Right ventricle myocardium inferior (tissue), 1 donor: ENCODE measurements around the gene OTUB1. TPM values are rescaled to one million over a fixed set of nuclear protein-coding genes. Genes with fewer than 3 reads are reported as not detected.
"Not testable (repeated sequence)": the region's sequence is repeated elsewhere in the genome, so short reads cannot be mapped to it uniquely, and the experiment has no call there.

Source experiments
- ATAC-seq: fragments of 200-7000 bp; cut with Tn5 transposase; one replicate; pipeline ENCODE4 v1.9.1; 2020; ENCODE audit warnings: mild to moderate bottlenecking, moderate library complexity
- DNase-seq: peaks from one replicate; pipeline ENCODE4 v3.0.0; 2021; ENCODE audit errors: missing footprints
- intact Hi-C: fragments of 100-400 bp; cut with DNase I; formaldehyde crosslinking; loops from one replicate; pipeline ENCODE4 v1.11.0; 2022
- total RNA-seq: library from RNA; stranded (reverse); fragmentation: NEBNext Ultra II Directional; extraction: Animal tissue kit (Norgen Biotek cat#: 25700); gene quantifications from one replicate; pipeline ENCODE4 v1.2.1, GENCODE V29; 2021
- donor health status: DM: no; HTN: yes; CAD: no; lungs with severe emphysema.

OTUB1 gene
- total RNA-seq, 1 donor from 2014 or later: 55.6 TPM

DNA sequence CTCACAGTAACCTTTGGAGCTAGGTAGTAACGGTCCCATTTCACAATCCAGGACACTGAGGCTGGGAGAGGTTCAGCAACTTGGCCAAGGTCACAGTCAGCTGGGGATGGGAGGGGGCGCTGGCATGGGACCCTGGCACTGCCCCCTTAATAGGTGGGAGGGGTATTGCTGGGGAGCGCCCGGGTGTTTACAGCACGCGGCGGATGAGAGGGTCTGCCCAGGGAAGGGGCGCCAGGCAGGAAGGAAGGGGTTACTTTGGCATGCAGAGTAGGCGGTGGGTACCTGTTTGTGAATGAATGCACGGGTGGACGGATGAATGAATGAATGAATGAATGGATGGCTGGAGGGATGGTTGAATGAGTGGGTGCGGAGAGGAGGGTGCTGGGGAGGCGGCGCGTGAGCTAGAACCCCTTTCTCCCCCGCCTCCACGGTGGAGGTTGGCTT is 48.9 kb downstream of the OTUB1 start:
- no peak for DNase-seq
- ATAC-seq: no peak
- intact Hi-C loops: no loop called here

DNA sequence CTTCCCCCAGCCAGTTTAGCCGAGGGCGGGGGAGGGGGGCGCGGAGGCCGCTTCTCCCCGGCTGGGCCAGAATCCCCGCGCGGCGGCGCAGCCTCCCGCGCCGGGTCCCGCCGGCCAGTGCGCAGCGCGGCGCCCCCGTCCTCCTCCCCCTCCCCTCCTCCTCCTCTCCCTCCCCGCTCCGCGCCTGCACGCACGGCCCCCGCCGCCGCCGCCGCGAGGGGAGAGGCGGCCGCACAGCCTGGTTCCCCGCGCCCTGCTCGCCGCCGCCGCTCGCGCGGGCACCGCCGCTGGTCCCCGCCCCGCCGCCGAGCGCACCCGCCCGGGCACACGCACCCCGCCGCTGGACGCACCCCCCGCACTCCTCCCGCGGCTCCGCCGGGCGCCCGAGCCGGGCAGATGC is 49.3 kb downstream of the OTUB1 start, which contains the start of gene FLRT1:
Gene FLRT1, plus strand, starts transcription at position 356 of the 400 bp plus-strand sequence. CDS start 80,337 bp downstream, outside the sequence.
- no peak for ATAC-seq
- intact Hi-C loops: no loop called here

DNA sequence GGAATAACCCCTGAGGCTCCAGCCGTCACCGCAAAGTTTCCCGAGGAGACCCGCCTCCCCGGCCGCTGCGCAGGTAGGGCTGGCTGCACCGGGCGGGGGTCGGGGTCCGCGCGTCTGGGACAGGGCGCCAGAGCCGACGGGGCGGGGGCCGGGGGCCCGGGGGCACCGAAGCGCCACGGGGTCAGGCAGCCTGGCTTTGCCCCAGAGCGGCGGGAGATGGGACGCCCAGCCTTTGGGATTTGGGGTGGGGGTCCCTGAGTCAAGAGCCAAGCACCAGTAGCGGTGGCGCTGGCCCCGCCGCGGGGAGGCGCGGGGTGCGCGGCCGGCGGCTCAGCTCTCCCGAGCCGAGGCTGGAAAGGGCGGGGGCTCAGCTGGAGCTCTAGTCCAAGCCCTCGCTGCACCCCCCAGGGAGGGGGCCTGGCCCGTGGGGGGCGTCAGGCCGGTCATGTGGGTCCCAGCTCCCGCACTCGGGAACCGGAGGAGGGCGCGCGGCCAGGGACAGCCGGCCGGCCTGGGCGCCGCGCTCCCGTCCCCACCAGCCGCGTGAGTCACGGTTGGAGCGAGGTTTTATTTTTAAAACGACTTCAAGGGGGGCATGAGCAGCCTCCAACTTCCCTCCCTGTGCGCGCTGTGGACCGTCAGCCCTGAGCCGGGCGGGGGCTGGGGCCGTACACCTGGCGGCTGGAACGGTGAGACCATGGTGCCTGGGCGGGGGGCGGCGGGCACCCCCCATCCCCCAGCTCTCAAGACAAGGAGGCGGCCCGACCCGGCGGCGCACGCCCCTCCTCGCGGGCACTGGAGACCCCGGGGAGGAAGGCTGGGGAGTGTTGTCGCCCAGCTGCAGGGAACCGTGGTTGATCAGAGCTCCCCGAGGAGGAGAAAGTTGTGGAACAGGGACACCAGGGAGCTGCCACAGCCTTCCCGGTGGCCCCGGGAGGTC is 50.1 kb downstream of the OTUB1 start:
- intact Hi-C loops: no loop called here
- no peak for DNase-seq
- ATAC-seq: peak; percentile 69

More for the DNA sequence above, 49.3 kb downstream of the OTUB1 start, which contains the start of gene FLRT1:
- no peak for DNase-seq

DNA sequence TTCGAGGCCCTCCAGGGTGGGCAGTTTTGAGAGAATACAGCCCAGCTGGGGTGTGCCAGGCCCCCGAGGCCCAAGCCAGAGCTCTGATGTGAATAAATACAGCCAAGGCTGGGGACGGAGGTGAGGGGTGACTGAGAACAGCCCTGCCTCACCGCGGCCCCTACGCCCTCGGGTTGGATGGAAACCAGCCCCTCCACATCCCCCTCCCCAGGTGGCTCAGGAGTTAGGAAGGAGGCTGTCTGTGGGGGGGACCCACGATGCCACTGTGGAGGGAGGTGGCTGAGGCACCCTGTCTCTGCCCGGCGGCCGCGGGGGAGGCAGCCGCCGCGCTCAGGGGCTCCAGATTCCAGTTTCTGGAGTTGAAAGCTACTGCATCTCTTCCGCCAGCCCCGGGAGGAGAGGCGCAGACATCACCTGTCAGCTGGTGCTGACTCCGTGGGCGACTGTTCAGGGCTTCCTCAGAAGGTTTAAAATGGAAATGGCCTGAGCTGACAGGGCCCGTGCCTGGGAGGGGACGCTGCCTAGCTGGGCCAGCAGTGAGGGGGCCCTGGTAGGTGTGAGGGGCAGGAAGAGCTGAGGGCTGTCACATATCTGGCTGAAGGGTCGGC is 50.9 kb downstream of the OTUB1 start:
- no peak for ATAC-seq
- DNase-seq: no peak
- intact Hi-C loops: no loop called here

DNA sequence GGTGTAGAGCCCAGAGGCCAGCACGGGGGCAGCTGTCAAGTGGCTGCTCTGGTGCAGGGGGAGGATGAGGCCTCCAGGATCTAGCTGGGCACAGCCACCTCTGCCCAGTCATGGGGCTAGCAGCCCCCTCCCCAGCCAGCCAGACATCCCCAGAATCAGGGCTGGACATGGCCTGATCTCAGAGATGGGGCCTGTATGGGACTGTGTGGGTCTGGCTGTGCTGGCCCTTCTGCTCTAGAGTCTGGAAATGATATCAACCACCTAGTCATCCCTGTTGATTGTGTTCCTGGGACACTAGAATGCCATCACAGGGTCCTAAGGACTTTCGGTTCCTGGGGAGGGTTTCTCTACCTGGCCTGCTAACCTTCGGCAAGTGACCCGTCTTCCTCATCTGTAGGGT is 52.3 kb downstream of the OTUB1 start:
- ATAC-seq (no peak), DNase-seq (no peak)
- intact Hi-C loops: no loop called here

DNA sequence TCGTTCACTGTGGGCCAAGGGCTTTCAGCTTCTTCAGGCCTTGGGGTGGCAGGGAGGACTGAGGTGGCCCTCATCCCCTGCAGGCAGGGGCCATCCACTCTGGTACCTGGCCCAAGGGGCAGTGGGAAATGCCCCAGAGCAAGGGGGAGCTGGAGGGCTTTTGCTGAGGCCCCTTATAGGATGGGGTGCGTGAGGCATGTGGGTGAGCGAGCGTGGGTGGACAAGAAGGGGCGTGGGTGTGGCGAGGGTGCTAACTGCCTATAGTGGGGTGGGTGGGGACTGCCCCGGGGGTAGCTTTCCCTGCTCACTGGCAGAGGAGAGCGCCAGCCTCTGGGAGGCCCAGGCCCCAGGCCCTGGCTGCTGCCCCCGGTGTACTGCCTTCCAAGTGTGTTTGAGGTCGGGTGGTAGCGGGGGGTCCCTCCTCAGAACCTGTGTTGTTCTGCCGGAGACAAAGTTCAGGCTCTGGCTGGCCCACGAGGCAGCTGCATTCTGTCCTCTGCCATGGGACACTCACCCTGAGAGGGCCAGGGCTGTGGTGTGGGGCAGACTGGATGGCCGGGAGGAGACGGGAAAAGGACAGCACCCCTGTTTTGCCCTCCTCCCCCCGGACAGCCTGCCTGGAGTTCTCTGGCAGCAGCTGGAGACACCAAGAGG is 52.9 kb downstream of the OTUB1 start:
- ATAC-seq (no peak), DNase-seq (no peak)
- intact Hi-C loops: no loop called here

DNA sequence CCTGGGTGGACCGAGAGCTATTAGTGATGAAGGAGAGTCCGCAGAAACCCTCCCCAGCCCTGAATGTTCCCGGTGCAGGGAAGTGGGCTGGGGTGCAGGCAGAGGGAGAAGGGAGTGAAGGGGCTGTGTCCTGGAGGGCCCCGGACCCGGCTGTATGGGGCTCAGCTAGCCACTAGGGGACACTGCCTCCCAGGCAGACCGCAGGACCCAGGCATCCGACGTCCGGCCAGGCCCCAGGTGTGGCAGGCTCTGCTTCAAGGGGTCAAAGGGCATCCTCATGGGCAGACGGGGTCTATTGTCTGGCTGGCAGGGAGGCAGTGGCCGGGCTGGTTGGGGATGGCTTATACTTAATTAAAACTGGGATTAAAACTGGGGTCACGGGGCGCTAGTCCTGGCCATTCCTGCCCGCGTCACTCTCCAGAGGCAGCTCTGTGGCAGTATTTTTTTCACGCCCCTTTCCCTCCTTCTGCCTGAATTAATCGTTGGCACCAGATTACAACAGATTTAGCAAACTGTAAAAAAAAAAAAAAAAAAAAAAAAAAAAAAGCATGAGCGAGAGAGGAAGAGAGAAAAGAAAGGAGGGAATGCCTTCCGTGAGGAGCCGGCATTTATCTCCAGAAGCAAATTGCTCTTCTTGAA is 54.6 kb downstream of the OTUB1 start:
- DNase-seq (no peak), ATAC-seq (no peak)
- intact Hi-C loops: no loop called here

DNA sequence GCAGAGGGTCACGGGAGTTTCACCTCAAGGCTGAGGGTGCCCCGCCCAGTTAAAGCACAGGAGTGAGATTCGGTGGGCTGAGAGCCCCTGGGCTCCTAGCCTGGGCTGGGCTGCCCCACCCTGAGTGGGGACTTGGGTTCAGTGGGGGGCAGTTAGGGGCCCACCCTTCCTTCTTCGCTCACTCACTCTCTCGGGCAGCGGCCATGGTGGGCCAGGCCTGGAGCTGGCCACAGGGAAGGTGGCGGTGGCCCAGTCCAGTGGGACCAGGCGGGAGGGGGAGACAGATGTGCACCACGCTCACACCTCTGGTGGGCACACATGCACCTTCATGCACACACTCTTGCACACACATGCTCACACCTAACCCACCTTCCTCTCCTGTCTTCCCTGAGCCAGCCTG is 55.6 kb downstream of the OTUB1 start:
- ATAC-seq: no peak
- intact Hi-C loops: no loop called here
- no peak for DNase-seq

DNA sequence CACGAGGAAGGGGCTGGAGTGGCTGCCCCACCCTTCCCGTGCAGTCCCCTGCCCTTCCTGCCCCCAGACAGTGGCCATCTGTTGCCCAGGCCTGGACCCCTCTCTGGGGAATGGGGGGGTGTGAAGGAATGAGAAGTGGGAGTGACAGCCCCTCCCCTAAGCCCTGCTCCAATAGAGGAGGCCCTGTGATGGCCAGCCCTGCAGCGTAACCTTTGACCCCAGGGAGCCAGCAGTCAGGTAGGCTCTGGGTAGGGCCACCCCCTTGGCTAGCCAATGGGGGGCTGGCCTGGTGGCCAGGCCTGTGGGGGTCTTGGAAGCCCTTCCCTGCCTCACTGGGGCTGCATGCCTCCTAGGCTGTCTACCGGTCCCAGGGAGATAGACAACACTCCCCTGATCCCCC is 56.1 kb downstream of the OTUB1 start:
- DNase-seq (no peak), ATAC-seq (no peak)
- intact Hi-C loops: no loop called here

DNA sequence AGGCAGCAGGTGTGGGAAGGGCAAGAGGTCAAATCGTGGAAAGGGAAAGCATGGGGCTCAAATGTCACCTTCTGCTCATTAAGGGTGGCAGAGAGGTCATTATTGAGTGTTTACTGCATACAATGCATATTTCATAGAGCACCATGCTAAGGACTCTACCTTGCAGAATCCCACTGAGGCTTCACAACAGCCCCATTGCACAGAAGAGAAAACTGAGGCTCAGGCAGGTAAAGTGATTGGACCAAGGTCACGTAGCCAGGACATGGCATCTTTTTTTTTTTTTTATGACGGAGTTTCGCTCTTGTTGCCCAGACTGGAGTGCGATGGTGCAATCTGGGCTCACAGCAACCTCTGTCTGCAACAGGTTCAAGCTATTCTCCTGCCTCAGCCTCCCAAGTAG is 57.3 kb downstream of the OTUB1 start:
- ATAC-seq: no peak

DNA sequence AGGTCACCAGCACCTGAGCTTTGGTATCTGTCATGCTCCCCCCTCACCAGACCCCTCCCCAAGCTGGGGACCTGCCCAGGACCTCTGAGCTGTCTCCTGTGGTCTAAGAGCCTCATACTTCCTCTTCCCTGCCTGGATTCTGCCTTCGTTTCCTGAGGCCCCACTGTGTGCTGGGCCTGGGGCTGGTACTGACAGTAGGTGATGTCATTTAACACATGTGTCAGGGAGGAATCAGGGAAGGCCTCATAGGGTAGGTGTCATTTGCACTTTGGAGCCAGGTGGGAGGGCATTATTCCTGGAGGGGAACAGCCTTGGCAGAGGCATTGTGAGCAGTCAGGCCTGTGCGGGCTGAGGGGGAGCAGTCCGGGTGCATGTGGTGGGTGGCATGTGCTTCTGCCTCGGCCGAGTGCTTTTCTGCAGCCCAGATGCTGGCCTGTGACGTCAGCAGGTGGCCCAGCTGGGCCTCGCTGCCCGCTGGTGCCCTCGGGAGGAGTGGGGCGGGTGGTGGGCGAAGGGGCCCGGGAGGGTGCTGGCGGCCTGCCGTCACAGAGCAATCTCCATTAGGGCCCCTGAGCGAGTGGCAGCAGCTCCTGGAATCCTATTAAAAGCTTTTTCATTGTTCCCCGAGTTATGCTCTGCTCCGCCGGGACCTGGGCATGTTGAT is 58.6 kb downstream of the OTUB1 start:
- intact Hi-C loops: no loop called here
- no peak for ATAC-seq
- DNase-seq: no peak

More for the DNA sequence above, 57.3 kb downstream of the OTUB1 start:
- no peak for DNase-seq
- intact Hi-C loops: no loop called here

DNA sequence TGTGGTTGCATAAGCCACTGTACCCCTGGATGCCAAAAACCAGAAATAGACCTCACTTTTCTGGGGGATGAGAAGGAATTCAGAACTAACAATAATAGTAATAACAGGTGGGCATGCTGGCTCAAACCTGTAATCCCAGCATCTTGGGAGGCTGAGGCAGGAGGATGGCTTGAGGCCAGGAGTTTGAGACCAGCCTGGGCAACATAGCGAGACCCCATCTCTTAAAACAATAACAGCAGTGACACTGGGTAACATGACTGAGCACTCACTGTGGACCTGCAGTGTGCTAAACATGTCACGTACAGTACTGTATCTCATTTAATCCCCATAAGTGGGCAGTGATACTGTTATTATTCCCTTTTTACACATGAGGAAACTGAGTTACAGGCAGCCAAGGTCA is 59.5 kb downstream of the OTUB1 start:
- intact Hi-C loops: no loop called here
- no peak for ATAC-seq
- no peak for DNase-seq

DNA sequence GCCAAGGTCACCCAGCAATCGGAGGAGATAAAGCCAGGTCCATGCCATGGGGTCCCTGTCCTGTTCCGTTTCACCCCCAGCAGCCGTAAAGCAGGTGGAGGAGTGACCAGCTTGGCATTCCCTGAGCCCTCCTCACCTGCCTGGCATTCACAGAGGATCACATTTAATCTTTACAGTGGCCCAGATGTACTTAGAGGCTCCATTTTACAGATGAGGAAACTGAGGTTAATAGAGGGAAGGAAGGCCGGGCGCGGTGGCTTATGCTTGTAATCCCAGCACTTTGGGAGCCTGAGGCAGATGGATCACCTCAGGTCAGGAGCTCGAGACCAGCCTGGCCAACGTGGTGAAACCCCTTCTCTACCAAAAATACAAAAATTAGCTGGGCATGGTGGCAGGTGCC is 61.1 kb downstream of the OTUB1 start:
- intact Hi-C loops, ATAC-seq, DNase-seq: not testable (repeated sequence)

Other genes starting within 250 kb of the OTUB1 start
- gene ZFTA, start 217.7 kb upstream of the OTUB1 start, total RNA-seq: 12.6 TPM
- gene SPINDOC, start 173.0 kb upstream of the OTUB1 start, total RNA-seq: 11.9 TPM
- 37.4 TPM for gene MARK2, start 147.3 kb upstream of the OTUB1 start, total RNA-seq
- 11.1 TPM for gene RCOR2, start 69.3 kb upstream of the OTUB1 start, total RNA-seq
- 18.7 TPM for gene NAA40, start 47.4 kb upstream of the OTUB1 start, total RNA-seq
- 1,159 TPM for gene COX8A, start 11.8 kb upstream of the OTUB1 start, total RNA-seq
- gene FLRT1, start 49.5 kb downstream of the OTUB1 start, total RNA-seq: 0.57 TPM
- 119 TPM for gene MACROD1, start 179.7 kb downstream of the OTUB1 start, total RNA-seq
- 124 TPM for gene STIP1, start 199.7 kb downstream of the OTUB1 start, total RNA-seq
- gene FERMT3, start 220.3 kb downstream of the OTUB1 start, total RNA-seq: 9.6 TPM
- gene TRPT1, start 239.7 kb downstream of the OTUB1 start, total RNA-seq: 71.9 TPM
- gene NUDT22, start 239.8 kb downstream of the OTUB1 start, total RNA-seq: 66.4 TPM
- 53.5 TPM for gene DNAJC4, start 244.1 kb downstream of the OTUB1 start, total RNA-seq
- gene VEGFB, start 248.1 kb downstream of the OTUB1 start, total RNA-seq: 272 TPM